CD14-positive monocyte (primary cell): ENCODE data around the gene CCDC181. TPM values are rescaled to one million over a fixed set of nuclear protein-coding genes. Genes with fewer than 3 reads are reported as not detected.

ENCODE experiments used
- DNase-seq, 3 donors: peaks; one replicate each; pipeline ENCODE4 v3.0.0-alpha.2; 2011 to 2022
- H2AFZ ChIP-seq: 2 replicates; pipeline ENCODE4 v1.6.0; 2012; ENCODE audit warnings: mild to moderate bottlenecking, low read depth, low read length, inconsistent platforms; ENCODE audit not compliant: insufficient read depth, poor library complexity, severe bottlenecking
- H3K27ac ChIP-seq, 2 donors: 1 replicate in 1 of 2; 2 replicates in 1 of 2; pipeline ENCODE4 v1.5.1; 2012 to 2013; ENCODE audit warnings: low read length in 2 of 2, control low read depth in 1 of 2, inconsistent platforms in 1 of 2, low read depth in 1 of 2, mild to moderate bottlenecking in 1 of 2
- H3K27me3 ChIP-seq, 2 donors: one replicate each; pipeline versions ENCODE4 v1.6.0 to v1.6.1; 2011 to 2013; ENCODE audit warnings: low read length in 2 of 2; ENCODE audit not compliant: control insufficient read depth in 2 of 2, insufficient read depth in 2 of 2
- H3K36me3 ChIP-seq, 2 donors: replicated peaks in 1 of 2; 1 replicate in 1 of 2; 2 replicates in 1 of 2; pipeline versions ENCODE4 v1.5.1 to v1.6.1; 2012 to 2013; ENCODE audit warnings: low read length in 2 of 2, control low read depth in 1 of 2, inconsistent platforms in 1 of 2, mild to moderate bottlenecking in 1 of 2; ENCODE audit not compliant: insufficient read depth in 2 of 2, control insufficient read depth in 1 of 2
- H3K4me1 ChIP-seq, 2 donors: 1 replicate in 1 of 2; 2 replicates in 1 of 2; pipeline versions ENCODE4 v1.5.1 to v1.6.1; 2012 to 2013; ENCODE audit warnings: low read length in 2 of 2, control low read depth in 1 of 2, inconsistent platforms in 1 of 2, mild to moderate bottlenecking in 1 of 2, moderate library complexity in 1 of 2; ENCODE audit not compliant: insufficient read depth in 2 of 2, control insufficient read depth in 1 of 2
- H3K4me2 ChIP-seq: replicated peaks from 2 replicates; pipeline ENCODE3; 2012; ENCODE audit warnings: low read length, moderate library complexity, mild to moderate bottlenecking; ENCODE audit not compliant: poor library complexity, severe bottlenecking; ENCODE audit errors: extremely low read depth
- H3K4me3 ChIP-seq, 3 experiments: fragments of 200-600 bp in 1 of 3; sonication (generic) in 1 of 3; replicated peaks in 1 of 3; 1 replicate in 2 of 3; 2 replicates in 1 of 3; pipeline ENCODE4 v1.5.1; 2011 to 2013; ENCODE audit warnings: low read length in 3 of 3, mild to moderate bottlenecking in 3 of 3, control low read depth in 2 of 3, low read depth in 2 of 3, inconsistent platforms in 1 of 3, moderate library complexity in 1 of 3
- H3K79me2 ChIP-seq: 2 replicates; pipeline ENCODE4 v1.6.0; 2012; ENCODE audit warnings: mild to moderate bottlenecking, control low read depth, inconsistent platforms, low read length, moderate library complexity; ENCODE audit not compliant: insufficient read depth
- H3K9ac ChIP-seq: 2 replicates; pipeline ENCODE4 v1.6.0; 2017; ENCODE audit warnings: low read length, mild to moderate bottlenecking; ENCODE audit not compliant: insufficient read depth, poor library complexity, severe bottlenecking
- H3K9me3 ChIP-seq, 2 donors: replicated peaks in 1 of 2; 1 replicate in 1 of 2; 2 replicates in 1 of 2; pipeline versions ENCODE4 v1.5.1 to v1.6.1; 2012 to 2013; ENCODE audit warnings: low read length in 2 of 2, control low read depth in 1 of 2; ENCODE audit not compliant: control insufficient read depth in 1 of 2, insufficient read depth in 1 of 2
- H4K20me1 ChIP-seq: 2 replicates; pipeline ENCODE4 v1.6.0; 2012; ENCODE audit warnings: mild to moderate bottlenecking, low read length, control low read depth, moderate library complexity; ENCODE audit not compliant: insufficient read depth
- H3K27ac Mint-ChIP-seq, 7 donors: one replicate each; pipeline ENCODE4 v1.8.0; 2020; ENCODE audit warnings: mild to moderate bottlenecking in 7 of 7, mixed read lengths in 7 of 7, moderate library complexity in 6 of 7, inconsistent platforms in 2 of 7
- H3K27me3 Mint-ChIP-seq, 3 donors: one replicate each; pipeline ENCODE4 v1.8.0; 2021 to 2022; ENCODE audit warnings: low read depth in 3 of 3, mild to moderate bottlenecking in 3 of 3, mixed read lengths in 3 of 3, moderate library complexity in 3 of 3, inconsistent platforms in 1 of 3
- H3K36me3 Mint-ChIP-seq, 2 donors: one replicate each; pipeline ENCODE4 v1.8.0; 2020; ENCODE audit warnings: mixed read lengths in 2 of 2, inconsistent platforms in 1 of 2, mild to moderate bottlenecking in 1 of 2
- H3K4me1 Mint-ChIP-seq: one replicate; pipeline ENCODE4 v1.8.0; 2020; ENCODE audit warnings: mild to moderate bottlenecking, mixed read lengths
- H3K4me3 Mint-ChIP-seq, 2 donors: one replicate each; pipeline ENCODE4 v1.8.0; 2020; ENCODE audit warnings: mild to moderate bottlenecking in 2 of 2, mixed read lengths in 2 of 2, moderate library complexity in 1 of 2
- H3K9me3 Mint-ChIP-seq, 7 donors: one replicate each; pipeline ENCODE4 v1.8.0; 2020 to 2022; ENCODE audit warnings: mixed read lengths in 7 of 7, mild to moderate bottlenecking in 6 of 7, moderate library complexity in 6 of 7, inconsistent platforms in 2 of 7
- WGBS: methylation state at CpG from one replicate; pipeline ENCODE4 v1.1.5; 2013; ENCODE audit warnings: missing lambda C conversion rate; ENCODE audit not compliant: insufficient coverage; 5-methylcytosine and 5-hydroxymethylcytosine counted together
- intact Hi-C, 2 donors: fragments of 100-400 bp; cut with micrococcal nuclease; formaldehyde crosslinking; loops; one replicate each; pipeline versions ENCODE4 v1.15.0 to v1.15.1; 2023
- polyA plus RNA-seq, 3 donors: library from polyadenylated mRNA; depleted of rRNA in 1 of 3; unstranded in 2 of 3; stranded (reverse) in 1 of 3; fragments of 300-500 nt in 2 of 3; fragments of >200 nt in 1 of 3; fragmentation: Illumina TruSeq in 2 of 3; gene quantifications; 1 replicate in 2 of 3; 2 replicates in 1 of 3; pipeline ENCODE4 v1.2.3, GENCODE V29; 2012 to 2021
- TF ChIP-seq, protein P1 (sequence below): fragments of 200-600 bp; IDR thresholded peaks from one replicate; pipeline ENCODE4 v1.8.0; 2022; ENCODE audit warnings: antibody characterized with exemption, mild to moderate bottlenecking

CCDC181 gene
- polyA plus RNA-seq, 3 donors = not detected

DNA sequence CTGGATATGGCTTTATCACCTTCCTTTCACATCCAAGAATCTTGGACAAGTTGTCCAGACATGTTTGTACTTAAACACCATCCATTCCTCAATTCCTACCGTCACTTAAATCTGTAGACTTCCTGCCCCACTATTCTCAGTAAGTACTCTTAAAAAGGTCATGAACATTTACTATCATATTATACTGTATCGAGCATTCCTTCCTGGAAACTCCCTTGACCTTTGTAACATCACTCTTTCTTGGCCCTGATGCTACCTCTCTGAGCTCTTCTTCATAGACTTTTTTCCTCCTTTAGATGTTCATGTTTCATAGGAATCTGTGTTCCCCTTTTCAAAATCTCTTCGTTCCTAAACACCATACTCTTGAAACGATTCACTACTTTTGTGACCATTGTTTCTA, 43.8 kb downstream of the CCDC181 start:
- Mint-ChIP-seq H3K4me3 (no peak overlapping the region), H3K27me3 (no peaks in the 10 kb centered on the region), H3K36me3 (peaks cover 22 to 49% of the 10 kb centered on the region in 2 donors), H3K4me1 (no peaks in the 10 kb centered on the region), H3K27ac (no peak overlapping the region), H3K9me3 (no peaks in the 10 kb centered on the region)
- no peak for DNase-seq
- Histone ChIP-seq H2AFZ (no peak overlapping the region), H3K4me1 (no peaks in the 10 kb centered on the region), H3K27me3 (no peaks in the 10 kb centered on the region), H3K79me2 (no peaks in the 10 kb centered on the region), H3K9ac (no peak overlapping the region), H3K4me2 (no peak overlapping the region), H3K27ac (no peak overlapping the region), H3K4me3 (no peak overlapping the region), H3K9me3 (no peaks in the 10 kb centered on the region), H4K20me1 (no peaks in the 10 kb centered on the region), H3K36me3 (peaks cover 82 to 92% of the 10 kb centered on the region in 2 donors)
- WGBS = 100% methylated on average over 1 of the region's 4 CpGs
- TF ChIP-seq, protein P1, sequence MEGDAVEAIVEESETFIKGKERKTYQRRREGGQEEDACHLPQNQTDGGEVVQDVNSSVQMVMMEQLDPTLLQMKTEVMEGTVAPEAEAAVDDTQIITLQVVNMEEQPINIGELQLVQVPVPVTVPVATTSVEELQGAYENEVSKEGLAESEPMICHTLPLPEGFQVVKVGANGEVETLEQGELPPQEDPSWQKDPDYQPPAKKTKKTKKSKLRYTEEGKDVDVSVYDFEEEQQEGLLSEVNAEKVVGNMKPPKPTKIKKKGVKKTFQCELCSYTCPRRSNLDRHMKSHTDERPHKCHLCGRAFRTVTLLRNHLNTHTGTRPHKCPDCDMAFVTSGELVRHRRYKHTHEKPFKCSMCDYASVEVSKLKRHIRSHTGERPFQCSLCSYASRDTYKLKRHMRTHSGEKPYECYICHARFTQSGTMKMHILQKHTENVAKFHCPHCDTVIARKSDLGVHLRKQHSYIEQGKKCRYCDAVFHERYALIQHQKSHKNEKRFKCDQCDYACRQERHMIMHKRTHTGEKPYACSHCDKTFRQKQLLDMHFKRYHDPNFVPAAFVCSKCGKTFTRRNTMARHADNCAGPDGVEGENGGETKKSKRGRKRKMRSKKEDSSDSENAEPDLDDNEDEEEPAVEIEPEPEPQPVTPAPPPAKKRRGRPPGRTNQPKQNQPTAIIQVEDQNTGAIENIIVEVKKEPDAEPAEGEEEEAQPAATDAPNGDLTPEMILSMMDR = no peak
- intact Hi-C loops = no loop called here

DNA sequence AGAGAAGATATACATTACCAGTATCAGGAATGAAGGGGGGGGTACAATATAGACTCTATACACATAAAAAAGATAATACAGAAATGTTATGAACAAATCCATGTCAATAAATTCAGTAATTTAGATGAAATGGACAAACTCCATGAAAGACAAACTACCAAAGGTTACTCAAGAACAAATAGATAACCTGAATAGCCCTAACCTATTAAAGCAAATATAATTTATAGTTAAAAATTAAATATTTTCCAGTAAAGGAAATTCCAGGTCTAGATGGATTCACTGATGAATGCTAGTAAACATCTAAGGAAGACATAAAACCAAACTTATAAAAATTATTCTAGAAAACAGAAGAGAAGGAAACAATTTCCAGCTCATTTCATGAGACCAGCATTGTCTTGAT, 46.1 kb downstream of the CCDC181 start:
- no peaks in the 10 kb centered on the region for H3K27me3 Mint-ChIP-seq
- peaks cover 25 to 54% of the 10 kb centered on the region in 2 donors for H3K36me3 Mint-ChIP-seq
- Histone ChIP-seq H3K4me1 (no peaks in the 10 kb centered on the region), H3K4me2 (no peak overlapping the region), H3K9ac (no peak overlapping the region), H3K79me2 (no peaks in the 10 kb centered on the region), H4K20me1 (no peaks in the 10 kb centered on the region), H3K4me3 (no peak overlapping the region), H3K27me3 (no peaks in the 10 kb centered on the region), H3K9me3 (no peaks in the 10 kb centered on the region), H3K27ac (no peak overlapping the region), H3K36me3 (peaks cover 88 to 93% of the 10 kb centered on the region in 2 donors), H2AFZ (no peak overlapping the region)
- no peak for DNase-seq
- no peak overlapping the region for H3K27ac Mint-ChIP-seq
- no peak overlapping the region for H3K4me3 Mint-ChIP-seq
- TF ChIP-seq, protein P1 = no peak
- no peaks in the 10 kb centered on the region for H3K4me1 Mint-ChIP-seq
- no peaks in the 10 kb centered on the region for H3K9me3 Mint-ChIP-seq
- intact Hi-C loops = no loop called here
